ENCODE data around the gene TSHZ2. TPM values are rescaled to one million over a fixed set of nuclear protein-coding genes. Genes with fewer than 3 reads are reported as not detected.
"Not testable (repeated sequence)": the region's sequence is repeated elsewhere in the genome, so short reads cannot be mapped to it uniquely, and the experiment has no call there.

Gene TSHZ2
- total RNA-seq, 1 experiment from 2014 or later = 0.07 TPM

DNA sequence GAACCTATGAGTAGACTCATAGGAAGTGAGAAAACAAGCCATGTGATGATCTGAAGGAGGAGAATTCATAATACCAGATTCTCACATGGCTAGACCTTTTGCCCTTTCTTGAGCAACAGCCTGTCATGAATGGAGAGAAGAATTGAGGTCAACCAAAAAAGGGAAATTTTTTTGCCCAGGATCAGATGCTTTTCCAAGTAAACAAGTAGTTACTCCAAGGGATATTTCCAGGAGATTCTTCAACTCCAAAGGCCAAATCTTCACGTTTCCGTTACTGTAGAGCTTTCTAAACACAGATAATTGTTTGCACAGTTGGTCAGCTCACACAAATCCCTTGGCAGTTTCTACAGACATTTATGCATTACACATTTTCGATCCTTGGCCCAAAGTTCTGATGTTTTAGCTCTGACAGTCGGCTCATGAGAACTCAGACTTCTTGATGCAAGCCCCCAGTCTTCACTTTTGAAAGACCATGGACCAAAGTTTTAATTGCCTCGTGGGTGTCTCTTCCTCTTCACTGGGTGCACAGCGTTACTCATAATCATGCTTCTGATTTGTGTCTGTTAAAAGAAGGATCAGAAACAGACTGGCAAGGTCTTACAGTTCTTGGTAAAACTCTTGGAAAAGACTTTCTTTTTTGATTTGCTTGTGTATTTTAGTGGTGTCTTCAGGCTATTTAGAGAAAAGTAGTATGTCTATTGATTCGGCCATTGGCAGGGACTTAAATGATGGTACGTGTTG lies 115.0 kb downstream of the TSHZ2 start (continued):
- TF ChIP-seq ZFX (IDR thresholded peaks at IDR 0.05) (no peak), POLR2A (IDR thresholded peaks at IDR 0.05; ENCODE audit: borderline replicate concordance, extremely low read depth, insufficient read depth, insufficient read length) (no peak), SIN3A (IDR thresholded peaks at IDR 0.05; ENCODE audit: low read depth) (no peak), TCF7L2 (IDR thresholded peaks at IDR 0.05; ENCODE audit: borderline replicate concordance, extremely low read depth, insufficient read depth, insufficient read length) (no peak)
- TF ChIP-seq, protein P1, sequence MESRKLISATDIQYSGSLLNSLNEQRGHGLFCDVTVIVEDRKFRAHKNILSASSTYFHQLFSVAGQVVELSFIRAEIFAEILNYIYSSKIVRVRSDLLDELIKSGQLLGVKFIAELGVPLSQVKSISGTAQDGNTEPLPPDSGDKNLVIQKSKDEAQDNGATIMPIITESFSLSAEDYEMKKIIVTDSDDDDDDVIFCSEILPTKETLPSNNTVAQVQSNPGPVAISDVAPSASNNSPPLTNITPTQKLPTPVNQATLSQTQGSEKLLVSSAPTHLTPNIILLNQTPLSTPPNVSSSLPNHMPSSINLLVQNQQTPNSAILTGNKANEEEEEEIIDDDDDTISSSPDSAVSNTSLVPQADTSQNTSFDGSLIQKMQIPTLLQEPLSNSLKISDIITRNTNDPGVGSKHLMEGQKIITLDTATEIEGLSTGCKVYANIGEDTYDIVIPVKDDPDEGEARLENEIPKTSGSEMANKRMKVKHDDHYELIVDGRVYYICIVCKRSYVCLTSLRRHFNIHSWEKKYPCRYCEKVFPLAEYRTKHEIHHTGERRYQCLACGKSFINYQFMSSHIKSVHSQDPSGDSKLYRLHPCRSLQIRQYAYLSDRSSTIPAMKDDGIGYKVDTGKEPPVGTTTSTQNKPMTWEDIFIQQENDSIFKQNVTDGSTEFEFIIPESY (IDR thresholded peaks at IDR 0.05; ENCODE audit: extremely low read depth, insufficient replicate concordance, low read length) = no peak

DNA sequence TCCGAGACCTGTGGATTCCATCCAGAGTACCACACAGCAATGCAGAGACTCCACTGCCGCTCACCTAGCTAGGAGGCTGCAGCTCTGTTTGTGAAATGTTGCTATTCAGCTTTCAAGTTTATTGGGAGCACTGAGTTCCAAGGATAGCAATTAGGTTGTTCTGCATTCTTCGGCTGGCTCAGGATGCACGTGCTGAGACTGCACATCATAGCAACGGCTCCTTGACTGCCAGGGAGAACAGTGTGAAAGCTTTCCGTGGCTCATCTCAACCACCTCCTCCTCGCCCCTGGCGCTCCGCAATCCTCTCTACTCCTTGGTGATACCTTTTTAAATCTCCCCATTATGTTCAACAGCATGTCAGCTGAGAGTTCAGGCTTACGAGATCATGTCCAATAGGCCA lies 116.6 kb downstream of the TSHZ2 start:
- Histone ChIP-seq H3K36me3 (ENCODE audit: control insufficient read depth in 1 of 2, insufficient read depth in 2 of 2, low read length in 2 of 2) (no peaks in the 10 kb centered on the region), H3K79me2 (ENCODE audit: insufficient read depth, low read length) (no peaks in the 10 kb centered on the region), H3K27ac (ENCODE audit: low read depth, low read length) (no peak overlapping the region), H3K4me2 (ENCODE audit: low read length) (no peak overlapping the region), H3K4me3 (replicated peaks in 1 of 2; ENCODE audit: low read depth in 1 of 2, low read length in 2 of 2) (no peak overlapping the region), H2AFZ (ENCODE audit: low read depth, low read length, poor library complexity, severe bottlenecking) (no peak overlapping the region), H3K9ac (ENCODE audit: low read length) (no peak overlapping the region), H3K9me2 (ENCODE audit: insufficient read depth) (no peaks in the 10 kb centered on the region), H3K27me3 (ENCODE audit: insufficient read depth, low read length) (0 out of 2 replicates have a peak, but pooled peaks cover 4% of the 10 kb centered on the region), H3K9me3 (ENCODE audit: control insufficient read depth in 1 of 2, insufficient read depth in 1 of 2, low read depth in 1 of 2, low read length in 2 of 2) (no peaks in the 10 kb centered on the region), H4K20me1 (ENCODE audit: insufficient read depth) (no peaks in the 10 kb centered on the region), H3K4me1 (ENCODE audit: control insufficient read depth in 1 of 2, insufficient read depth in 2 of 2, low read length in 2 of 2) (no peaks in the 10 kb centered on the region)
- TF ChIP-seq, protein P1 (IDR thresholded peaks at IDR 0.05; ENCODE audit: extremely low read depth, insufficient replicate concordance, low read length) = no peak
- TF ChIP-seq, protein P2, sequence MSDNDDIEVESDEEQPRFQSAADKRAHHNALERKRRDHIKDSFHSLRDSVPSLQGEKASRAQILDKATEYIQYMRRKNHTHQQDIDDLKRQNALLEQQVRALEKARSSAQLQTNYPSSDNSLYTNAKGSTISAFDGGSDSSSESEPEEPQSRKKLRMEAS (IDR thresholded peaks at IDR 0.05) = no peak
- TF ChIP-seq ZNF274 (IDR thresholded peaks at IDR 0.05; ENCODE audit: low read depth, low read length) (no peak), TCF7L2 (IDR thresholded peaks at IDR 0.05; ENCODE audit: borderline replicate concordance, extremely low read depth, insufficient read depth, insufficient read length) (no peak)
- TF ChIP-seq, protein P3, sequence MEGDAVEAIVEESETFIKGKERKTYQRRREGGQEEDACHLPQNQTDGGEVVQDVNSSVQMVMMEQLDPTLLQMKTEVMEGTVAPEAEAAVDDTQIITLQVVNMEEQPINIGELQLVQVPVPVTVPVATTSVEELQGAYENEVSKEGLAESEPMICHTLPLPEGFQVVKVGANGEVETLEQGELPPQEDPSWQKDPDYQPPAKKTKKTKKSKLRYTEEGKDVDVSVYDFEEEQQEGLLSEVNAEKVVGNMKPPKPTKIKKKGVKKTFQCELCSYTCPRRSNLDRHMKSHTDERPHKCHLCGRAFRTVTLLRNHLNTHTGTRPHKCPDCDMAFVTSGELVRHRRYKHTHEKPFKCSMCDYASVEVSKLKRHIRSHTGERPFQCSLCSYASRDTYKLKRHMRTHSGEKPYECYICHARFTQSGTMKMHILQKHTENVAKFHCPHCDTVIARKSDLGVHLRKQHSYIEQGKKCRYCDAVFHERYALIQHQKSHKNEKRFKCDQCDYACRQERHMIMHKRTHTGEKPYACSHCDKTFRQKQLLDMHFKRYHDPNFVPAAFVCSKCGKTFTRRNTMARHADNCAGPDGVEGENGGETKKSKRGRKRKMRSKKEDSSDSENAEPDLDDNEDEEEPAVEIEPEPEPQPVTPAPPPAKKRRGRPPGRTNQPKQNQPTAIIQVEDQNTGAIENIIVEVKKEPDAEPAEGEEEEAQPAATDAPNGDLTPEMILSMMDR (IDR thresholded peaks at IDR 0.05 in 2 of 3, conservative IDR thresholded peaks at IDR 0.05 in 1 of 3; ENCODE audit: borderline replicate concordance in 1 of 3, insufficient read depth in 1 of 3, low read depth in 2 of 3, low read length in 2 of 3) = no peak
- intact Hi-C loops (cut with micrococcal nuclease) = no loop called here
- DNase-seq (ENCODE audit: low read depth, low spot score) = no peak
- ChIA-PET RAD21 (ENCODE audit: low non-redundant PET in 1 of 2, low total read pairs in 2 of 2, uncharacterized antibody in 2 of 2, unreplicated experiment in 2 of 2) (no interaction called here), POLR2A (no interaction called here), CTCF (no interaction called here)
- no peak for ATAC-seq
- no TSS peak for BruUV-seq (replicated peaks)

DNA sequence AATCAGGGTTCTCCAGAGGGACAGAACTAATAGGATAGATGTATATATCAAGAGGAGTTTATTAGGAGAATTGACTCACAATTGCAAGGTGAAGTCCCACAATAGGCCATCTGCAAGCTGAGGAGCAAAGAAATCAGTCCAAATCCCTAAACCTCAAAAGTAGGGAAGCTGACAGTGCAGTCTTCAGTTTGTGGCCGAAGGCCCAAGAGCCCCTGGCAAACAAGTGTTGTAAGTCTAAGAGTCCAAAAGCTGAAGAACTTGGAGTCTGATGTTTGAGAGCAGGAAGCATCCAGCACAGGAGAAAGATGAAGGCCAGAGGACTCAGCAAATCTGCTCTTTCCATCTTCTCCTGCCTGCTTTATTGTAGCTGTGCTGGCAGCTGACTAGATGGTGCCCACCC lies 117.7 kb downstream of the TSHZ2 start:
- BruUV-seq (replicated peaks); H2AFZ ChIP-seq (ENCODE audit: low read depth, low read length, poor library complexity, severe bottlenecking); CTCF ChIA-PET; RAD21 ChIA-PET (ENCODE audit: low non-redundant PET in 1 of 2, low total read pairs in 2 of 2, uncharacterized antibody in 2 of 2, unreplicated experiment in 2 of 2); ATAC-seq; H3K36me3 ChIP-seq (ENCODE audit: control insufficient read depth in 1 of 2, insufficient read depth in 2 of 2, low read length in 2 of 2); H3K27ac ChIP-seq (ENCODE audit: low read depth, low read length); H3K9ac ChIP-seq (ENCODE audit: low read length); H3K4me2 ChIP-seq (ENCODE audit: low read length); H3K4me1 ChIP-seq (ENCODE audit: control insufficient read depth in 1 of 2, insufficient read depth in 2 of 2, low read length in 2 of 2); H3K9me3 ChIP-seq (ENCODE audit: control insufficient read depth in 1 of 2, insufficient read depth in 1 of 2, low read depth in 1 of 2, low read length in 2 of 2); POLR2A ChIA-PET; intact Hi-C loops (cut with micrococcal nuclease); H3K4me3 ChIP-seq (replicated peaks in 1 of 2; ENCODE audit: low read depth in 1 of 2, low read length in 2 of 2); H3K27me3 ChIP-seq (ENCODE audit: insufficient read depth, low read length); H4K20me1 ChIP-seq (ENCODE audit: insufficient read depth); H3K79me2 ChIP-seq (ENCODE audit: insufficient read depth, low read length); DNase-seq (ENCODE audit: low read depth, low spot score); H3K9me2 ChIP-seq (ENCODE audit: insufficient read depth): not testable (repeated sequence)

Measured in HCT116 (cell line).